22Rv1 (cell line): Measurements from ENCODE around the gene DCXR.

Experiments
- H3K27ac ChIP-seq: fragments of 450-650 bp; 2 replicates; pipeline ENCODE4 v1.5.1; 2017
- ZFX ChIP-seq: fragments of 450-650 bp; IDR thresholded peaks from 2 replicates; pipeline ENCODE4 v1.6.1; 2017; ENCODE audit warnings: antibody characterized with exemption, borderline replicate concordance
- TF ChIP-seq, protein P1 (sequence below): fragments of 450-650 bp; IDR thresholded peaks from 2 replicates; pipeline ENCODE4 v1.5.1; 2017; ENCODE audit warnings: mild to moderate bottlenecking

DCXR gene

GRCh38 chr17:81992306-81993102, 45.0 kb downstream of the DCXR start:
- H3K27ac ChIP-seq, result no peak overlapping the region
- TF ChIP-seq, protein P1, sequence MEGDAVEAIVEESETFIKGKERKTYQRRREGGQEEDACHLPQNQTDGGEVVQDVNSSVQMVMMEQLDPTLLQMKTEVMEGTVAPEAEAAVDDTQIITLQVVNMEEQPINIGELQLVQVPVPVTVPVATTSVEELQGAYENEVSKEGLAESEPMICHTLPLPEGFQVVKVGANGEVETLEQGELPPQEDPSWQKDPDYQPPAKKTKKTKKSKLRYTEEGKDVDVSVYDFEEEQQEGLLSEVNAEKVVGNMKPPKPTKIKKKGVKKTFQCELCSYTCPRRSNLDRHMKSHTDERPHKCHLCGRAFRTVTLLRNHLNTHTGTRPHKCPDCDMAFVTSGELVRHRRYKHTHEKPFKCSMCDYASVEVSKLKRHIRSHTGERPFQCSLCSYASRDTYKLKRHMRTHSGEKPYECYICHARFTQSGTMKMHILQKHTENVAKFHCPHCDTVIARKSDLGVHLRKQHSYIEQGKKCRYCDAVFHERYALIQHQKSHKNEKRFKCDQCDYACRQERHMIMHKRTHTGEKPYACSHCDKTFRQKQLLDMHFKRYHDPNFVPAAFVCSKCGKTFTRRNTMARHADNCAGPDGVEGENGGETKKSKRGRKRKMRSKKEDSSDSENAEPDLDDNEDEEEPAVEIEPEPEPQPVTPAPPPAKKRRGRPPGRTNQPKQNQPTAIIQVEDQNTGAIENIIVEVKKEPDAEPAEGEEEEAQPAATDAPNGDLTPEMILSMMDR, result no peak

DNA sequence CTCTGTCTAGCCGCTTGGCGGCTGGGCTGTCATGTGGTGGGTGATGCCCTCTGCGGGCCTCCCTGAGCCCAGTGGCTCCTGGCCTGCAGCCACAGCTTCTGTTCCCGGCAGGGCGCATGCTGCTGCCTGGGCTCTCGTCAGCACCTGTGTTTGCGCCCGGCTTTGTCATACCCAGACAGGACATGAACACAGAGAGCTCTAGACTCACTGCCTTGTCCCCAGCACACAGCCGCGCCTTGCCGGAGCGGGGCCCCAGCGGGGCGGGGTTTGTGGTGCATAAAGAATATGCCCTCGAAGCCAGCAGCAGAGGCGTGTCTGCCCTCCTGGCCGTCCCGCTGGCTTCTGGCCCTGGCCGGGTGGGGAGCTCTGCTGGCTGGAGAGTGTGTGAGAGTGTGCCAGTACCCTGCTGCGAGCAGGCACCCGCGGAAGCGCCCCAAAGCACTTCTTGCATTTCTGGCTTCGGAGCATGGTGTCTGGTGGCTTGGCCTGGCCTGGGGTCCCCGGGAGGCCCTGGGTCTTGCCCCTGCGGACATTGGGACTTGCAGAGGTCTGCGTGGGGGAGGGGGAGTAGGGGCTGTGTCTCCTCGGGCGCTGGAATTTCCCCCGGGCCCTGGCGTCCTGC, 45.7 kb downstream of the DCXR start:
- no peak overlapping the region for H3K27ac ChIP-seq
- no peak for TF ChIP-seq ZFX
- TF ChIP-seq, protein P1, result no peak

GRCh38 chr17:81990836-81991683, 46.4 kb downstream of the DCXR start:
- TF ChIP-seq ZFX, result no peak
- TF ChIP-seq, protein P1, result no peak
- no peak overlapping the region for H3K27ac ChIP-seq

- TF ChIP-seq, protein P1, result no peak
- TF ChIP-seq ZFX, result no peak
- no peak overlapping the region for H3K27ac ChIP-seq
Observed at GRCh38 chr17:81987161-81987770, 50.2 kb downstream of the DCXR start.

DNA sequence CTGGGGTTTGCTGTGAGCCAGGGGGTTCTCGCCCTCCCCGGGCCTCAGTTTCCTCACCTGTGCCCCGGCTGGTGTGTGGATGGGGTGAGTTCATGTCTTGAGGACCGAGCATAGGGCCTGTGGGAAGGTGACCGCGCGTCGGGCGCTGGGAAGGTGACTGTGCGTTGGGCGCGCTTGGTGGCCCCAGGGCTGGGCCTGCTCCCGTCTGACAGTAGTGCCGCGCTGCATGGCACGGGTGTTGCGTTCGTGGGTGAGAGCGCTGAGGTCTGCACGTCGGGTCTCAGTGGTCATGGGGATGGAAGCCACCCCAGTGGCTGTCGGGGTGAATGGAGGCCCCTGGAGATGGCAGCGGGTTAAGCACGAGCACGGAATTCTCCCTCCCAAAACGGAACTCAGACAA, 50.9 kb downstream of the DCXR start:
- H3K27ac ChIP-seq, result no peak overlapping the region
- TF ChIP-seq ZFX, result no peak
- TF ChIP-seq, protein P1, result no peak
